ENCODE data around the gene CD2. TPM values are rescaled to one million over a fixed set of nuclear protein-coding genes. Genes with fewer than 3 reads are reported as not detected.

The CD2 gene
- total RNA-seq, 2 donors from 2014 or later, result 2.9 to 3.8 TPM

DNA sequence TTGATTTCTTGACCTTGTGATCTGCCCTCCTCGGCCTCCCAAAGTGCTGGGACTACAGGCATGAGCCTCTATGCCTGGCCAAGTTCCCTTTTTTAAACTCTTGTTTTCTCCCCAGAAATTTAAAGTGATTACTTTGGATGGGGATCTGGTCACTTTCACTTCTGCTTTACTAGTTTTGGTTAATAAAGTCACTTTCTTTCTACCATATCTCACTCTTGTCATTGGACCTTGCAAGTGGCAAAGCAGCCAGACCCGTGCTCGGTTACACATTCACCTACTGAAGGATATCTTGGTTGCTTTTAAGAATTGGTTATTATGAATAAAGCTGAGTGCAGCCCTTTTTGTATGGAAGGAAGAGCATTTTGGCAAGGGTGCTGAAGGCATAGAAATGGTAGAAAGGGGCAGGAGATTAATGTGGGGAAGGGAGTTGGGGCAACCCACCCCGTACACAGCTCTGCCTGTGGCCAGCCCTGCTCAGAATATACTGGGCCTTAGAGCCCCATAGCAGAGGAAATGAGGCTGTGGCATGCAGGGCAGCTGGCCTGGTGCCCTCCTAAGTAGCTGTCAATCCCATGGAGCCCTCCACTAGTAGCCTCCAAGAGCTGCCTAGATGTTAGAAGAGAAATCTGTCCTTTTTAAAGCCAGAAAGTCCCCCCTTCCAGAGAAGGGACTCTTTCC, 40.7 kb downstream of the CD2 start:
- Histone ChIP-seq H3K9ac (ENCODE audit: low read depth in 2 of 2, low read length in 2 of 2) (no peak overlapping the region), H3K4me1 (no peaks in the 10 kb centered on the region), H3K9me3 (no peaks in the 10 kb centered on the region), H3K36me3 (no peaks in the 10 kb centered on the region), H3K27ac (no peak overlapping the region), H3K4me3 (no peak overlapping the region), H3K27me3 (no peaks in the 10 kb centered on the region)
- intact Hi-C loops (cut with DNase I), result no loop called here
- DNase-seq, result no peak
- TF ChIP-seq, protein P1, sequence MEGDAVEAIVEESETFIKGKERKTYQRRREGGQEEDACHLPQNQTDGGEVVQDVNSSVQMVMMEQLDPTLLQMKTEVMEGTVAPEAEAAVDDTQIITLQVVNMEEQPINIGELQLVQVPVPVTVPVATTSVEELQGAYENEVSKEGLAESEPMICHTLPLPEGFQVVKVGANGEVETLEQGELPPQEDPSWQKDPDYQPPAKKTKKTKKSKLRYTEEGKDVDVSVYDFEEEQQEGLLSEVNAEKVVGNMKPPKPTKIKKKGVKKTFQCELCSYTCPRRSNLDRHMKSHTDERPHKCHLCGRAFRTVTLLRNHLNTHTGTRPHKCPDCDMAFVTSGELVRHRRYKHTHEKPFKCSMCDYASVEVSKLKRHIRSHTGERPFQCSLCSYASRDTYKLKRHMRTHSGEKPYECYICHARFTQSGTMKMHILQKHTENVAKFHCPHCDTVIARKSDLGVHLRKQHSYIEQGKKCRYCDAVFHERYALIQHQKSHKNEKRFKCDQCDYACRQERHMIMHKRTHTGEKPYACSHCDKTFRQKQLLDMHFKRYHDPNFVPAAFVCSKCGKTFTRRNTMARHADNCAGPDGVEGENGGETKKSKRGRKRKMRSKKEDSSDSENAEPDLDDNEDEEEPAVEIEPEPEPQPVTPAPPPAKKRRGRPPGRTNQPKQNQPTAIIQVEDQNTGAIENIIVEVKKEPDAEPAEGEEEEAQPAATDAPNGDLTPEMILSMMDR (IDR thresholded peaks at IDR 0.05), result no peak

DNA sequence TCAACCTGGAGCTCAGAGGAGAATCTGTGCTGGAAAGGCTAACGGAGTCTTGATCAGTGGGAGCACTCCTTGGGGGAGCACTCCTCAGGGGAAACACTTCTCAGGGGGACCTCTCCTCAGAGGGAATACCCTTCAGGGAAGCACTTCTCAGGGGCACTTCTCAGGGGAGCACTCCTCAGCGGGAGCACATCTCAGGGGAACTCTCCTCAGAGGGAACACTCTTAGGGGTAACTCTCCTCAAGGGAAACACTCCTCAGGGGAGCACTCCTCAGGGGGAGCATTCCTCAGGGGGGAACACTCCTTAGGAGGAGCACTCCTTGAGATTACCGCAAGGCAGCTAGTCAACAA, 41.2 kb downstream of the CD2 start:
- Histone ChIP-seq H3K27me3 (no peaks in the 10 kb centered on the region), H3K9me3 (no peaks in the 10 kb centered on the region), H3K9ac (ENCODE audit: low read depth in 2 of 2, low read length in 2 of 2) (no peak overlapping the region), H3K27ac (no peak overlapping the region), H3K4me1 (no peaks in the 10 kb centered on the region), H3K36me3 (no peaks in the 10 kb centered on the region), H3K4me3 (no peak overlapping the region)
- intact Hi-C loops (cut with DNase I), result no loop called here
- TF ChIP-seq, protein P1 (IDR thresholded peaks at IDR 0.05), result no peak
- DNase-seq, result no peak

DNA sequence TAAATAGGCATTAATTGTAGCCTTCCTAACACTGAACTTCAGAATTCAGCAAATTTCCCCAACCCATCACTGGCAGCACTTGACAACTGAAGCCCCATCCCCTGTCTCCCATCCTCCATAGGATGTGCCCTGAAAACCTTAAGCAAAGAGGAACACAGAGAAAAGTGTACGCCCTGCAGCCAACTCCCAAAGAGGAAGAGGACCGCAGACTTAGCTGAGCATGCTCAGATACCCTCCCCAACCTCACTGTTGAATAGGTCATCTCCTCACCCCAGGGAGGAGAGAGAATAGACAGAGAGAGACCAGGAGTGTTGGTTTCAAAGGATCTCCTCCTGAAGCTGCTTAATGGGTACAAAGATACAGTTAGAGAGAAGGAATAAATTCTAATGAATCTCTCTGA, 50.5 kb downstream of the CD2 start:
- H3K4me1 ChIP-seq, result no peaks in the 10 kb centered on the region
- H3K9ac ChIP-seq (ENCODE audit: low read depth in 2 of 2, low read length in 2 of 2), result no peak overlapping the region
- no peak overlapping the region for H3K27ac ChIP-seq
- DNase-seq, result no peak
- H3K36me3 ChIP-seq, result no peaks in the 10 kb centered on the region
- H3K4me3 ChIP-seq, result no peak overlapping the region
- intact Hi-C loops (cut with DNase I), result no loop called here
- no peaks in the 10 kb centered on the region for H3K27me3 ChIP-seq
- TF ChIP-seq, protein P1 (IDR thresholded peaks at IDR 0.05), result no peak
- H3K9me3 ChIP-seq, result no peaks in the 10 kb centered on the region

DNA sequence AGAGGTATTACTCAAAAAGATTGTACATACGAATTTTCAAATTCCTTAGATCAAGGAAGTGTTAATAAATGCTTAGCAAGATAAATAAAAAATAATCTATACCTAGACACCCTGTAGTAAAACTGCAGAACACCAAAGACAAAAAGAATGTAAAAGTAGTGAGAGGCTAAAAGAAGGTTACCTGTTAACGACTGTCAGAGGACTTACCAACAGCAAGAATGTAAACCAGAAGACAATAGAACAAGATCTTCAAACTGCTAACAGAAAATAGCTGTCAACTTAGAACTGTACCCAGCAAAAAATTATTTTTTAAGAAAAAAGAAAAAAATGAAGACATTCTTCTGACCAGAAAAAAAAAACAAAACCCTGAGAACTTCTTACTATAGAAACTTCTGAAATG, 51.2 kb downstream of the CD2 start:
- intact Hi-C loops (cut with DNase I), result no loop called here
- no peaks in the 10 kb centered on the region for H3K27me3 ChIP-seq
- H3K9me3 ChIP-seq, result no peaks in the 10 kb centered on the region
- no peaks in the 10 kb centered on the region for H3K4me1 ChIP-seq
- no peak overlapping the region for H3K4me3 ChIP-seq
- no peaks in the 10 kb centered on the region for H3K36me3 ChIP-seq
- H3K9ac ChIP-seq (ENCODE audit: low read depth in 2 of 2, low read length in 2 of 2), result no peak overlapping the region
- H3K27ac ChIP-seq, result no peak overlapping the region
- no peak for DNase-seq
- TF ChIP-seq, protein P1 (IDR thresholded peaks at IDR 0.05), result no peak

DNA sequence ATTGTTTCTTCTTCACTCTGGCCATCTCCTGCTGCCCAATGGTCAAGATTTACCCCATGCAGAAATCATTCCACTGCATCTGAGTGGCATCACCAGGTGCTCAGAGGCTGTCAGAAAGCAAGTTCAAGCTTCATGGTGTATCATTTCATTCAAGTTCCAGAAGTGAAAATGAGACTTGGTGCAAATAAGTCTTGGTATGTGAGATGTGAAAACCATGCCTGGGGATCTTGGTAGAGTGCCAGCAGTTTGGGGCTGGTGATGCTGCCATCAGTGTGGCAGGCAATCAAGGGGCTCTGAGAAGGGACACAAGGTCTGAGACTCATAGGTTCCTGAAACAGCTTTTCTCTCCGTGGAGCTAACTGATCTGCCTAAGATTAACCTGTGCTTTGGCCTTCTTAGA, 52.0 kb downstream of the CD2 start:
- TF ChIP-seq, protein P1 (IDR thresholded peaks at IDR 0.05), result no peak
- Histone ChIP-seq H3K36me3 (no peaks in the 10 kb centered on the region), H3K9me3 (no peaks in the 10 kb centered on the region), H3K9ac (ENCODE audit: low read depth in 2 of 2, low read length in 2 of 2) (no peak overlapping the region), H3K4me3 (no peak overlapping the region), H3K27ac (no peak overlapping the region), H3K27me3 (no peaks in the 10 kb centered on the region), H3K4me1 (no peaks in the 10 kb centered on the region)
- DNase-seq, result no peak
- intact Hi-C loops (cut with DNase I), result no loop called here

Data from colonic mucosa (tissue), 4 donors.